Measurements from ENCODE around the gene E2F1. TPM values are rescaled to one million over a fixed set of nuclear protein-coding genes. Genes with fewer than 3 reads are reported as not detected.

The E2F1 gene
- total RNA-seq, 1 donor from 2014 or later: 1.4 TPM

DNA sequence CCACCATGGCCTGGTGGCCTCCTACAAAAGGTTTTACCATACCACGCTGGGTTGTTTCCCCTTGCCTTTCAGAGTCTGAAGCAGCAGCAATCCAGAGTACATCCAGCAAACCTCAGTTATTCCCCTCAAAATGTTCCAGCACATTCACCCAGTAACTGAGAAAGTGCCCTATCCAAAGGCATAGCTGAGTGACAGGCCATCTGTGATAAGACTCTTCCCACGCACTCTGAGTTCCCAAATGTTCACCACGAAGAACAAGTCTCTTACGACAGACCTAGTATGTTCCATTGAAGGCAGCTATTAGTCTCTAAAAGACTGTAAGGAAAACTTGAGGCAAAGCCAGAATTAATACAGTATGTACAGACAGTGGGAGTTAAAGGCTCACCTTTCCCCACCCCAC lies 55.7 kb downstream of the E2F1 start:
- intact Hi-C loops (cut with DNase I): no loop called here
- ATAC-seq (no peak), DNase-seq (ENCODE audit: low spot score) (no peak)

DNA sequence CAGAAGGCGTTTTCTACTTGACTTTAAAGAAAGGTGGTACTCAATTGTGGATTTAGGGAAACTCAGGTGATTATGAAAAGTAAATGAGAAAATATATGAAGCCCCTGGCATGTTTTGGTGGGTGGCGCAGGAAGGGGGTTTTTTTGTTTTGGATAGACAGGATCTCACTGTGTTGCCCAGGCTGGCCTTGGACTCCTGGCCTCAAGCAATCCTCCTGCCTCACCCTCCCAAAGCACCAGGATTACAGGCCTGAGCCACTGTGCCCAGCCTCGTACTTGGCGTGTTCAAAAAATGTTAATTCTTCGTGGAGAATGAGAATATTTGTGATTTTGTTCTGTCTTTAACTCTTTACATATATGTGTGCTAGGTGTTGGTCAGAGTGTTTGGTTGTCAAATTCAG lies 56.2 kb downstream of the E2F1 start:
- DNase-seq (ENCODE audit: low spot score) (no peak), ATAC-seq (no peak)
- intact Hi-C loops (cut with DNase I): no loop called here

DNA sequence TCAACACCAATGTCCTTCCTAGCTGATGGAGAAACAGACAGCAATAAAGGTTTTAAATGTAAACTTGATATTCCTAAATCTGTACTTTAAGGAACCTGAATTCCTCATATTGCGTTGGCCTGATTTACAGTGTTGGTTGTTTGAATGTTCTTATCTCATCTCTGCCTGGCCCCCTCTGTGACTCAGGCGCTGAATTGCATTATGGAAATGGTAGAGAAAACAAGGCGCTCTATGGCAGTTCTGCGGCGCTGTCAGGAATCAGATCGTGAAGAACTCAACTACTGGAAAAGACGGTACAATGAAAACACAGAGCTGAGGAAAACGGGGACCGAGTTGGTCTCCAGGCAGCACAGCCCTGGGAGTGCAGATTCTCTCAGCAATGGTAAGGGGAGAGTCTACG lies 56.7 kb downstream of the E2F1 start:
- intact Hi-C loops (cut with DNase I): no loop called here
- ATAC-seq: no peak
- no peak for DNase-seq (ENCODE audit: low spot score)

- DNase-seq (ENCODE audit: low spot score) (no peak), ATAC-seq (no peak)
- intact Hi-C loops (cut with DNase I): no loop called here
Measured at GRCh38 chr20:33627577-33628216, 58.5 kb downstream of the E2F1 start.

DNA sequence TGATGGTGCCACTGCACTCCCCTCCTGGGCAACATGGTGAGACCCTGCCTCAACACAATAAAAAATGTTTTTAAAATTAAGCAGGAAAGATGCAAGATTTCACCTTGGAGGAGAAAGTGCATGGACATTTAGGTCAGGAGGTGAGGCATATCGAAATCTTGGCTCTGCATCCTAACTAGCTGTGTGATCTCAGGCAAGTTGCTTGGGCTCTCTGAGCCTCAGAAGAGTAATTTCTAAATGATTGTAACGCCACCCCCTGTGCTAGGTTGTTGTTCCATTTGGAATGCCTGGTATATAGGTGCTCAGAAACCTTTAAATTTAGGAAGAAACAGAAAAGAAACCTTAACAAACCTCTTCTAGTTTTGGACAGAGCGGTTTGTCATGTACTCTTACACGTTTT lies 60.0 kb downstream of the E2F1 start:
- no peak for DNase-seq (ENCODE audit: low spot score)
- intact Hi-C loops (cut with DNase I): no loop called here
- ATAC-seq: no peak

Other genes starting within 250 kb of the E2F1 start
- gene SNTA1, start 242.6 kb downstream of the E2F1 start, total RNA-seq: 47.1 TPM
- 26.0 TPM for gene CBFA2T2, start 196.3 kb downstream of the E2F1 start, total RNA-seq
- not detected for gene C20orf144, start 24.1 kb downstream of the E2F1 start, total RNA-seq
- 0.71 TPM for gene ACTL10, start 19.4 kb downstream of the E2F1 start, total RNA-seq
- 24.1 TPM for gene NECAB3, start 12.0 kb downstream of the E2F1 start, total RNA-seq
- 9.3 TPM for gene PXMP4, start 33.9 kb upstream of the E2F1 start, total RNA-seq
- 4.7 TPM for gene ZNF341, start 45.6 kb upstream of the E2F1 start, total RNA-seq
- gene CHMP4B, start 125.0 kb upstream of the E2F1 start, total RNA-seq: 72.8 TPM